WTC11 (cell line): ENCODE measurements around the gene STPG3. TPM values are rescaled to one million over a fixed set of nuclear protein-coding genes. Genes with fewer than 3 reads are reported as not detected.
"Not testable (repeated sequence)": the region's sequence is repeated elsewhere in the genome, so short reads cannot be mapped to it uniquely, and the experiment has no call there.

ENCODE experiments used
- ATAC-seq: fragments of 200-7000 bp; cut with Tn5 transposase; 2 replicates; pipeline ENCODE4 v1.10.0; 2021; ENCODE audit warnings: mild to moderate bottlenecking, moderate library complexity
- CTCF ChIA-PET: fragments of 300-600 bp; sonication (Branson Sonifier 250); formaldehyde crosslinking; loops from one replicate; lab custom pipeline; 2021; ENCODE audit warnings: antibody characterized with exemption; lab: Charles Lee
- POLR2A ChIA-PET: fragments of 350-600 bp; sonication (Branson Sonifier 250); formaldehyde crosslinking; loops from one replicate; lab custom pipeline; 2021; ENCODE audit warnings: antibody characterized with exemption; lab: Charles Lee
- DNase-seq: peaks from one replicate; pipeline ENCODE4 v3.0.0; 2021; ENCODE audit warnings: low spot score
- H3K27ac Mint-ChIP-seq: 2 replicates; pipeline ENCODE4 v1.8.0; 2021; ENCODE audit warnings: mixed read lengths
- H3K27me3 Mint-ChIP-seq: 2 replicates; pipeline ENCODE4 v1.8.0; 2021; ENCODE audit warnings: low read depth, mild to moderate bottlenecking, moderate library complexity, mixed read lengths
- H3K36me3 Mint-ChIP-seq: 2 replicates; pipeline ENCODE4 v1.8.0; 2021; ENCODE audit warnings: mixed read lengths
- H3K4me1 Mint-ChIP-seq: 2 replicates; pipeline ENCODE4 v1.8.0; 2022; ENCODE audit warnings: mixed read lengths
- H3K4me3 Mint-ChIP-seq: 2 replicates; pipeline ENCODE4 v1.8.0; 2021; ENCODE audit warnings: mild to moderate bottlenecking, moderate library complexity, mixed read lengths
- H3K9me3 Mint-ChIP-seq: 2 replicates; pipeline ENCODE4 v1.8.0; 2021; ENCODE audit warnings: mixed read lengths
- FOXP1 ChIP-seq: sonication (generic); formaldehyde crosslinking; IDR thresholded peaks from 2 replicates; pipeline ENCODE4 v1.8.0; 2022; ENCODE audit warnings: missing genetic modification reagents, mild to moderate bottlenecking, moderate library complexity, borderline replicate concordance
- GRHL2 ChIP-seq: fragments of 250-450 bp; sonication (Bioruptor Pico); IDR thresholded peaks from 2 replicates; pipeline ENCODE4 v1.8.0; 2022; ENCODE audit warnings: mild to moderate bottlenecking, moderate library complexity; ENCODE audit not compliant: insufficient replicate concordance, severe bottlenecking
- NFE2L1 ChIP-seq: sonication (generic); formaldehyde crosslinking; IDR thresholded peaks from 2 replicates; pipeline ENCODE4 v1.8.1; 2023; ENCODE audit warnings: missing genetic modification reagents
- SP1 ChIP-seq: sonication (generic); formaldehyde crosslinking; conservative IDR thresholded peaks from 2 replicates; pipeline ENCODE4 v1.8.1; 2022; ENCODE audit warnings: missing genetic modification reagents
- ZNF416 ChIP-seq: fragments of 250-450 bp; sonication (Bioruptor Pico); IDR thresholded peaks from 2 replicates; pipeline ENCODE4 v1.9.0; 2021; ENCODE audit warnings: mild to moderate bottlenecking, inconsistent platforms
- ZNF423 ChIP-seq: fragments of 250-450 bp; sonication (Bioruptor Pico); IDR thresholded peaks from 2 replicates; pipeline ENCODE4 v2.1.2; 2022; ENCODE audit warnings: mild to moderate bottlenecking, moderate library complexity
- total RNA-seq: library from RNA; stranded (reverse); gene quantifications from 3 replicates; pipeline ENCODE4 v1.2.3, GENCODE V29; 2021
- TF ChIP-seq, protein P1 (sequence below): fragments of 200-600 bp; IDR thresholded peaks from 2 replicates; pipeline ENCODE4 v1.8.0; 2022; ENCODE audit warnings: antibody characterized with exemption
- TF ChIP-seq, protein P2 (sequence below): sonication (generic); formaldehyde crosslinking; IDR thresholded peaks from 2 replicates; pipeline ENCODE4 v1.8.0; 2023; ENCODE audit warnings: missing genetic modification reagents, mild to moderate bottlenecking, borderline replicate concordance
- TF ChIP-seq, protein P3 (sequence below): sonication (generic); formaldehyde crosslinking; IDR thresholded peaks from 2 replicates; pipeline ENCODE4 v1.8.1; 2022; ENCODE audit warnings: missing genetic modification reagents, borderline replicate concordance
- TF ChIP-seq, protein P4 (sequence below): fragments of 250-450 bp; sonication (Bioruptor Pico); IDR thresholded peaks from 2 replicates; pipeline ENCODE4 v1.9.0; 2021; ENCODE audit warnings: mild to moderate bottlenecking

The STPG3 gene
- total RNA-seq, 1 experiment from 2014 or later = 0.26 TPM

DNA sequence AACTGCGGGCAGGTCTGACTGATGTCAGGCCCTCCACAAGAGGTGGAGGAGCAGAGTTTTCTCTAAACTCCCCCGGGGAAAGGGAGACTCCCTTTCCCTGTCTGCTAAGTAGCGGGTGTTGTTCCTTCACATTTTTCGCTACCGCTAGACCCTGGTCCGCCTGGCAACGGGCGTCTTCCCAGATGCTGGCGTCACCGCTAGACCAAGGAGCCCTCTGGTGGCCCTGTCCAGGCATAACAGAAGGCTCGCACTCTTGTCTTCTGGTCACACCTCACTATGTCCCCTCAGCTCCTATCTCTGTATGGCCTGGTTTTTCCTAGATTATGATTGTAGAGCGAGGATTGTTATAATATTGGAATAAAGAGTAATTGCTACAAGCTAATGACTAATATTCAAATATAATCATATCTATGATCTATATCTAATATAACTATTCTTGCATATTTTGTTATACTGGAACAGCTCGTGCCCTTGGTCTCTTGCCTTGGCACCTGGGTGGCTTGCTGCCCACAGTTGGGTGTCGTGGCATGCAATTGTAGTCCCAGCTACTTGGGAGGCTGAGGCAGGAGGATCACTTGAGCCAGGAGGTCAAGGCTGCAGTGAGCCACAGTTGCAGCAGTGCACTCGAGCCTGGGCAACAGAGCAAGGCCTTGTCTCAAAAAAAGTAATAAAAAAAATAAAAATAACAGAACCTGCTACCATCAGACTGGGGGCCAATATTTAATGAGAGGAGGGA, 11.3 kb downstream of the STPG3 start:
- H3K27me3 Mint-ChIP-seq, H3K27ac Mint-ChIP-seq, H3K4me1 Mint-ChIP-seq, H3K4me3 Mint-ChIP-seq, H3K9me3 Mint-ChIP-seq, DNase-seq, ATAC-seq: not testable (repeated sequence)
- CTCF ChIA-PET = interaction anchor here (0.6 to 3.7 kb wide), 12 partner anchors 9 to 142 kb away, joined by 3 to 18 read pairs (median 4); partner anchors contain the start of genes NRARP and TUBB4B
- POLR2A ChIA-PET = interaction anchor here (0.6 kb wide), 1 partner anchor 71 kb away, joined by 3 read pairs; no protein-coding TSS in a partner anchor
- peaks cover 10% of the 10 kb centered on the region for H3K36me3 Mint-ChIP-seq
- TF ChIP-seq, protein P1, sequence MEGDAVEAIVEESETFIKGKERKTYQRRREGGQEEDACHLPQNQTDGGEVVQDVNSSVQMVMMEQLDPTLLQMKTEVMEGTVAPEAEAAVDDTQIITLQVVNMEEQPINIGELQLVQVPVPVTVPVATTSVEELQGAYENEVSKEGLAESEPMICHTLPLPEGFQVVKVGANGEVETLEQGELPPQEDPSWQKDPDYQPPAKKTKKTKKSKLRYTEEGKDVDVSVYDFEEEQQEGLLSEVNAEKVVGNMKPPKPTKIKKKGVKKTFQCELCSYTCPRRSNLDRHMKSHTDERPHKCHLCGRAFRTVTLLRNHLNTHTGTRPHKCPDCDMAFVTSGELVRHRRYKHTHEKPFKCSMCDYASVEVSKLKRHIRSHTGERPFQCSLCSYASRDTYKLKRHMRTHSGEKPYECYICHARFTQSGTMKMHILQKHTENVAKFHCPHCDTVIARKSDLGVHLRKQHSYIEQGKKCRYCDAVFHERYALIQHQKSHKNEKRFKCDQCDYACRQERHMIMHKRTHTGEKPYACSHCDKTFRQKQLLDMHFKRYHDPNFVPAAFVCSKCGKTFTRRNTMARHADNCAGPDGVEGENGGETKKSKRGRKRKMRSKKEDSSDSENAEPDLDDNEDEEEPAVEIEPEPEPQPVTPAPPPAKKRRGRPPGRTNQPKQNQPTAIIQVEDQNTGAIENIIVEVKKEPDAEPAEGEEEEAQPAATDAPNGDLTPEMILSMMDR = peak; percentile 49

DNA sequence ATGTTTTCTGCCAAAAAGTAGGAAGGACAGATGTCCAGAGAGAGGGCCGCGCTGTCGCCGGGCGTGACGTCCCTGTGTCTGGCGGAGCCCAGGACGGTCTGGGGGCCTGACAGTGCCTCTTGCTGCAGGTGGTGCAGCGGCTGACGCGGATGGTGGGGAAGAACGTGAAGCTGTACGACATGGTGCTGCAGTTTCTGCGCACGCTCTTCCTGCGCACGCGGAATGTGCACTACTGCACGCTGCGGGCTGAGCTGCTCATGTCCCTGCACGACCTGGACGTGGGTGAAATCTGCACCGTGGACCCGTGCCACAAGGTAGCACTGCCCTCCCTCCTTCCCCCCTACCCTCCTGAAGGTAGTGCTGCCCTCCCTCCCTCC, 11.8 kb downstream of the STPG3 start:
- POLR2A ChIA-PET = no interaction called here
- Mint-ChIP-seq H3K4me1 (peaks cover 3% of the 10 kb centered on the region; the same call in 1 of the 2 replicates), H3K36me3 (peaks cover 14% of the 10 kb centered on the region), H3K27me3 (no peaks in the 10 kb centered on the region), H3K9me3 (no peaks in the 10 kb centered on the region), H3K4me3 (no peak overlapping the region), H3K27ac (no peak overlapping the region)
- DNase-seq (no peak), ATAC-seq (no peak)
- CTCF ChIA-PET = interaction anchor here (1.1 to 3.7 kb wide), 8 partner anchors 9 to 141 kb away, joined by 3 to 18 read pairs (median 4); no protein-coding TSS in a partner anchor
- TF ChIP-seq FOXP1 (CRISPR knock-in tag) = no peak
- TF ChIP-seq SP1 (CRISPR knock-in tag) = no peak
- TF ChIP-seq, protein P2, sequence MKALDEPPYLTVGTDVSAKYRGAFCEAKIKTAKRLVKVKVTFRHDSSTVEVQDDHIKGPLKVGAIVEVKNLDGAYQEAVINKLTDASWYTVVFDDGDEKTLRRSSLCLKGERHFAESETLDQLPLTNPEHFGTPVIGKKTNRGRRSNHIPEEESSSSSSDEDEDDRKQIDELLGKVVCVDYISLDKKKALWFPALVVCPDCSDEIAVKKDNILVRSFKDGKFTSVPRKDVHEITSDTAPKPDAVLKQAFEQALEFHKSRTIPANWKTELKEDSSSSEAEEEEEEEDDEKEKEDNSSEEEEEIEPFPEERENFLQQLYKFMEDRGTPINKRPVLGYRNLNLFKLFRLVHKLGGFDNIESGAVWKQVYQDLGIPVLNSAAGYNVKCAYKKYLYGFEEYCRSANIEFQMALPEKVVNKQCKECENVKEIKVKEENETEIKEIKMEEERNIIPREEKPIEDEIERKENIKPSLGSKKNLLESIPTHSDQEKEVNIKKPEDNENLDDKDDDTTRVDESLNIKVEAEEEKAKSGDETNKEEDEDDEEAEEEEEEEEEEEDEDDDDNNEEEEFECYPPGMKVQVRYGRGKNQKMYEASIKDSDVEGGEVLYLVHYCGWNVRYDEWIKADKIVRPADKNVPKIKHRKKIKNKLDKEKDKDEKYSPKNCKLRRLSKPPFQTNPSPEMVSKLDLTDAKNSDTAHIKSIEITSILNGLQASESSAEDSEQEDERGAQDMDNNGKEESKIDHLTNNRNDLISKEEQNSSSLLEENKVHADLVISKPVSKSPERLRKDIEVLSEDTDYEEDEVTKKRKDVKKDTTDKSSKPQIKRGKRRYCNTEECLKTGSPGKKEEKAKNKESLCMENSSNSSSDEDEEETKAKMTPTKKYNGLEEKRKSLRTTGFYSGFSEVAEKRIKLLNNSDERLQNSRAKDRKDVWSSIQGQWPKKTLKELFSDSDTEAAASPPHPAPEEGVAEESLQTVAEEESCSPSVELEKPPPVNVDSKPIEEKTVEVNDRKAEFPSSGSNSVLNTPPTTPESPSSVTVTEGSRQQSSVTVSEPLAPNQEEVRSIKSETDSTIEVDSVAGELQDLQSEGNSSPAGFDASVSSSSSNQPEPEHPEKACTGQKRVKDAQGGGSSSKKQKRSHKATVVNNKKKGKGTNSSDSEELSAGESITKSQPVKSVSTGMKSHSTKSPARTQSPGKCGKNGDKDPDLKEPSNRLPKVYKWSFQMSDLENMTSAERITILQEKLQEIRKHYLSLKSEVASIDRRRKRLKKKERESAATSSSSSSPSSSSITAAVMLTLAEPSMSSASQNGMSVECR (CRISPR knock-in tag) = no peak
- TF ChIP-seq GRHL2 = no peak
- TF ChIP-seq, protein P1 = no peak
- TF ChIP-seq, protein P3, sequence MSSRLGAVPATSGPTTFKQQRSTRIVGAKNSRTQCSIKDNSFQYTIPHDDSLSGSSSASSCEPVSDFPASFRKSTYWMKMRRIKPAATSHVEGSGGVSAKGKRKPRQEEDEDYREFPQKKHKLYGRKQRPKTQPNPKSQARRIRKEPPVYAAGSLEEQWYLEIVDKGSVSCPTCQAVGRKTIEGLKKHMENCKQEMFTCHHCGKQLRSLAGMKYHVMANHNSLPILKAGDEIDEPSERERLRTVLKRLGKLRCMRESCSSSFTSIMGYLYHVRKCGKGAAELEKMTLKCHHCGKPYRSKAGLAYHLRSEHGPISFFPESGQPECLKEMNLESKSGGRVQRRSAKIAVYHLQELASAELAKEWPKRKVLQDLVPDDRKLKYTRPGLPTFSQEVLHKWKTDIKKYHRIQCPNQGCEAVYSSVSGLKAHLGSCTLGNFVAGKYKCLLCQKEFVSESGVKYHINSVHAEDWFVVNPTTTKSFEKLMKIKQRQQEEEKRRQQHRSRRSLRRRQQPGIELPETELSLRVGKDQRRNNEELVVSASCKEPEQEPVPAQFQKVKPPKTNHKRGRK (CRISPR knock-in tag) = no peak
- TF ChIP-seq ZNF423 (CRISPR knock-in tag) = no peak
- TF ChIP-seq ZNF416 = no peak
- TF ChIP-seq NFE2L1 (CRISPR knock-in tag) = no peak
- TF ChIP-seq, protein P4, sequence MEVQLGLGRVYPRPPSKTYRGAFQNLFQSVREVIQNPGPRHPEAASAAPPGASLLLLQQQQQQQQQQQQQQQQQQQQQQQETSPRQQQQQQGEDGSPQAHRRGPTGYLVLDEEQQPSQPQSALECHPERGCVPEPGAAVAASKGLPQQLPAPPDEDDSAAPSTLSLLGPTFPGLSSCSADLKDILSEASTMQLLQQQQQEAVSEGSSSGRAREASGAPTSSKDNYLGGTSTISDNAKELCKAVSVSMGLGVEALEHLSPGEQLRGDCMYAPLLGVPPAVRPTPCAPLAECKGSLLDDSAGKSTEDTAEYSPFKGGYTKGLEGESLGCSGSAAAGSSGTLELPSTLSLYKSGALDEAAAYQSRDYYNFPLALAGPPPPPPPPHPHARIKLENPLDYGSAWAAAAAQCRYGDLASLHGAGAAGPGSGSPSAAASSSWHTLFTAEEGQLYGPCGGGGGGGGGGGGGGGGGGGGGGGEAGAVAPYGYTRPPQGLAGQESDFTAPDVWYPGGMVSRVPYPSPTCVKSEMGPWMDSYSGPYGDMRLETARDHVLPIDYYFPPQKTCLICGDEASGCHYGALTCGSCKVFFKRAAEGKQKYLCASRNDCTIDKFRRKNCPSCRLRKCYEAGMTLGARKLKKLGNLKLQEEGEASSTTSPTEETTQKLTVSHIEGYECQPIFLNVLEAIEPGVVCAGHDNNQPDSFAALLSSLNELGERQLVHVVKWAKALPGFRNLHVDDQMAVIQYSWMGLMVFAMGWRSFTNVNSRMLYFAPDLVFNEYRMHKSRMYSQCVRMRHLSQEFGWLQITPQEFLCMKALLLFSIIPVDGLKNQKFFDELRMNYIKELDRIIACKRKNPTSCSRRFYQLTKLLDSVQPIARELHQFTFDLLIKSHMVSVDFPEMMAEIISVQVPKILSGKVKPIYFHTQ (CRISPR knock-in tag) = no peak
